ENCODE data around the gene HS3ST1. TPM values are rescaled to one million over a fixed set of nuclear protein-coding genes. Genes with fewer than 3 reads are reported as not detected.

The HS3ST1 gene
- total RNA-seq, 2 donors from 2014 or later: 1.3 to 2.8 TPM

DNA sequence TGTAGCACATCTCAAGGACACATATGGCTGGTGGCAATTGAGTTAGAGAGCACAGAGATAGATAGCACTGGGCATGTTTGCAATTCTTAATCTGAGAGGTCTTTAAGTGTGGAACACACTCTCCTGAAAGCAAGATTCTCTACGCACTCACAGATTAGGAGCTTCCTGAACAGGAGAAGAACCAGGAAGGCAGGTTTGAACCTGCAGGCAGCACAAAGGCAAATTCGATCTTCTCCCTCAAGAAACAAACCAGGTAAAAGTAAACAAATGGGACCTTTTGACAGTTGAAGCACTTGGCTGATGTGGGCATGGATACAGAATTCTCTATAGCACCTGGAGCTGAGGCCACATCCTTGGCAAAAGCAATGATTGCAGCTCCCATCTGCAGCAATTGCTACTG, 24.3 kb downstream of the HS3ST1 start:
- peaks cover 3% of the 10 kb centered on the region for H3K4me1 ChIP-seq (ENCODE audit: control insufficient read depth, insufficient read depth, low read length)
- Mint-ChIP-seq H3K27me3 (ENCODE audit: insufficient read depth) (no peaks in the 10 kb centered on the region), H3K36me3 (ENCODE audit: low read depth) (peaks cover 3% of the 10 kb centered on the region), H3K27ac (no peak overlapping the region), H3K9me3 (no peaks in the 10 kb centered on the region), H3K4me1 (peaks cover 16% of the 10 kb centered on the region), H3K4me3 (no peak overlapping the region)
- H3K4me3 ChIP-seq (ENCODE audit: low read length): no peak overlapping the region
- H3K27me3 ChIP-seq (ENCODE audit: control insufficient read depth, insufficient read depth, low read length, poor library complexity, severe bottlenecking): no peaks in the 10 kb centered on the region
- H3K27ac ChIP-seq (ENCODE audit: low read depth, low read length): no peak overlapping the region
- 96 to 100% methylated on average over 2 of the region's 2 CpGs for WGBS, 2 experiments (ENCODE audit: insufficient coverage in 1 of 2, insufficient read length in 1 of 2)
- no peak for TF ChIP-seq CTCF (conservative IDR thresholded peaks at IDR 0.05)
- no peaks in the 10 kb centered on the region for H3K9me3 ChIP-seq (ENCODE audit: control insufficient read depth, low read length)
- no peak overlapping the region for H3K9ac ChIP-seq (ENCODE audit: extremely low read depth, low read length, poor library complexity, severe bottlenecking)
- no peak for DNase-seq
- H3K36me3 ChIP-seq (ENCODE audit: control insufficient read depth, insufficient read depth, low read length): no peaks in the 10 kb centered on the region

- Histone ChIP-seq H3K27ac (ENCODE audit: low read depth, low read length) (no peak overlapping the region), H3K36me3 (ENCODE audit: control insufficient read depth, insufficient read depth, low read length) (no peaks in the 10 kb centered on the region), H3K9me3 (ENCODE audit: control insufficient read depth, low read length) (no peaks in the 10 kb centered on the region), H3K9ac (ENCODE audit: extremely low read depth, low read length, poor library complexity, severe bottlenecking) (no peak overlapping the region), H3K4me1 (ENCODE audit: control insufficient read depth, insufficient read depth, low read length) (peaks cover 3% of the 10 kb centered on the region), H3K27me3 (ENCODE audit: control insufficient read depth, insufficient read depth, low read length, poor library complexity, severe bottlenecking) (no peaks in the 10 kb centered on the region), H3K4me3 (ENCODE audit: low read length) (no peak overlapping the region)
- Mint-ChIP-seq H3K36me3 (ENCODE audit: low read depth) (peaks cover 12% of the 10 kb centered on the region), H3K27ac (no peak overlapping the region), H3K4me3 (no peak overlapping the region), H3K9me3 (no peaks in the 10 kb centered on the region), H3K27me3 (ENCODE audit: insufficient read depth) (no peaks in the 10 kb centered on the region), H3K4me1 (peaks cover 13% of the 10 kb centered on the region)
- DNase-seq: no peak
- WGBS, 2 experiments (ENCODE audit: insufficient coverage in 1 of 2, insufficient read length in 1 of 2): 91 to 92% methylated on average over 2 to 3 of the region's 3 CpGs
- no peak for TF ChIP-seq CTCF (conservative IDR thresholded peaks at IDR 0.05)
Observed at GRCh38 chr4:11402192-11402591, 26.5 kb downstream of the HS3ST1 start.

DNA sequence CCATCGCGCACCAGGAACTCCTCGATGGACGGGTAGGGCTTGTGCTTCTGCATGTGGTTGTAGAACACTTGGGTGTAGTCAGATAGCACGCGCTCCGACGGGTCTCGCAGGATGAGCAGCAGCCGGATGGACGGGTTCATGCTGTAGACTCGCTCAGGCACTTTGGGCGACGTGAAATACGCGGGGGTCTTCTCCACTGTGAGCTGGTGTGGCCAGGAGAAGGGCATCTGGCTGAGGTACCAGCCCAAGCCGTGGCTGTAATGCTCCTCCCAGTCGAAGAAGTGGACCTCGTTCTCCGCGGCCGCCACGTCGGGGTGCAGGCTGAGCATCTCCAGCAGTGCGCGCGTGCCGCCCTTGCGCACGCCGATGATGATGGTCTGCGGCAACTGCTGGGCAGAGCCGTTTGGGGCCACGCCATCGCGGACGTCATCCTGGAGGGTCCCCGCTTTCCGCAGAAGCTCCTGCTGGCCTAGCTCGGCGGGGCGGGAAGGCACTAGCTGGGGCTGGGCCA, 29.2 kb downstream of the HS3ST1 start:
- Histone ChIP-seq H3K9me3 (ENCODE audit: control insufficient read depth, low read length) (no peaks in the 10 kb centered on the region), H3K27me3 (ENCODE audit: control insufficient read depth, insufficient read depth, low read length, poor library complexity, severe bottlenecking) (peaks cover 5% of the 10 kb centered on the region), H3K36me3 (ENCODE audit: control insufficient read depth, insufficient read depth, low read length) (no peaks in the 10 kb centered on the region), H3K4me1 (ENCODE audit: control insufficient read depth, insufficient read depth, low read length) (peaks cover 7% of the 10 kb centered on the region), H3K9ac (ENCODE audit: extremely low read depth, low read length, poor library complexity, severe bottlenecking) (no peak overlapping the region), H3K4me3 (ENCODE audit: low read length) (no peak overlapping the region), H3K27ac (ENCODE audit: low read depth, low read length) (no peak overlapping the region)
- Mint-ChIP-seq H3K36me3 (ENCODE audit: low read depth) (peaks cover 12% of the 10 kb centered on the region), H3K4me1 (peaks cover 9% of the 10 kb centered on the region), H3K9me3 (no peaks in the 10 kb centered on the region), H3K27ac (no peak overlapping the region), H3K27me3 (ENCODE audit: insufficient read depth) (no peaks in the 10 kb centered on the region), H3K4me3 (no peak overlapping the region)
- WGBS, 2 experiments (ENCODE audit: insufficient coverage in 1 of 2, insufficient read length in 1 of 2): 94 to 96% methylated on average over 18 to 42 of the region's 42 CpGs
- no peak for TF ChIP-seq CTCF (conservative IDR thresholded peaks at IDR 0.05)
- no peak for DNase-seq
